Measurements from ENCODE around the gene TMED5.

Gene TMED5

GRCh38 chr1:93143136-93143535, 37.1 kb downstream of the TMED5 start:
- TF ChIP-seq CTCF (IDR thresholded peaks at IDR 0.05; ENCODE audit: borderline replicate concordance, control extremely low read depth, extremely low read depth, insufficient read depth, missing control alignments), result no peak
- no peak for DNase-seq (ENCODE audit: low spot score)
- in situ Hi-C loops (cut with MboI; ENCODE audit: low sequenced_read_pairs, unreplicated experiment), result no loop called here

- in situ Hi-C loops (cut with MboI; ENCODE audit: low sequenced_read_pairs, unreplicated experiment), result no loop called here
- no peak for DNase-seq (ENCODE audit: low spot score)
- TF ChIP-seq CTCF (IDR thresholded peaks at IDR 0.05; ENCODE audit: borderline replicate concordance, control extremely low read depth, extremely low read depth, insufficient read depth, missing control alignments), result no peak
Measured at GRCh38 chr1:93142161-93142560, 38.1 kb downstream of the TMED5 start.

GRCh38 chr1:93140106-93140505, 40.1 kb downstream of the TMED5 start:
- DNase-seq (ENCODE audit: low spot score), result no peak
- in situ Hi-C loops (cut with MboI; ENCODE audit: low sequenced_read_pairs, unreplicated experiment), result no loop called here
- no peak for TF ChIP-seq CTCF (IDR thresholded peaks at IDR 0.05; ENCODE audit: borderline replicate concordance, control extremely low read depth, extremely low read depth, insufficient read depth, missing control alignments)

GRCh38 chr1:93137604-93138292, 42.5 kb downstream of the TMED5 start:
- DNase-seq (ENCODE audit: low spot score), result no peak
- no peak for TF ChIP-seq CTCF (IDR thresholded peaks at IDR 0.05; ENCODE audit: borderline replicate concordance, control extremely low read depth, extremely low read depth, insufficient read depth, missing control alignments)
- in situ Hi-C loops (cut with MboI; ENCODE audit: low sequenced_read_pairs, unreplicated experiment), result no loop called here

- TF ChIP-seq CTCF (IDR thresholded peaks at IDR 0.05; ENCODE audit: borderline replicate concordance, control extremely low read depth, extremely low read depth, insufficient read depth, missing control alignments), result no peak
- no peak for DNase-seq (ENCODE audit: low spot score)
- in situ Hi-C loops (cut with MboI; ENCODE audit: low sequenced_read_pairs, unreplicated experiment), result no loop called here
Measured at GRCh38 chr1:93136445-93136844, 43.8 kb downstream of the TMED5 start.

GRCh38 chr1:93132638-93133037, 47.6 kb downstream of the TMED5 start:
- in situ Hi-C loops (cut with MboI; ENCODE audit: low sequenced_read_pairs, unreplicated experiment), result no loop called here
- TF ChIP-seq CTCF (IDR thresholded peaks at IDR 0.05; ENCODE audit: borderline replicate concordance, control extremely low read depth, extremely low read depth, insufficient read depth, missing control alignments), result no peak
- DNase-seq (ENCODE audit: low spot score), result no peak
